K562 (cell line): ENCODE data around the gene PKLR. TPM values are rescaled to one million over a fixed set of nuclear protein-coding genes. Genes with fewer than 3 reads are reported as not detected.

Experiments
- ATAC-seq: fragments of 200-7000 bp; cut with Tn5 transposase; 3 replicates; pipeline ENCODE4 v1.9.1; 2020; ENCODE audit warnings: moderate library complexity
- BruUV-seq: library from RNA; stranded (reverse); fragments of 400-500 nt; replicated peaks from 2 replicates; lab custom pipeline; 2021; lab: Mats Ljungman, UMichigan
- CTCF ChIA-PET: fragments of 300-600 bp; formaldehyde crosslinking; extraction: SDS; loops from one replicate; lab custom pipeline; 2021; ENCODE audit warnings: low intra/inter-chr PET ratio; lab: Yijun Ruan, JAX
- POLR2A ChIA-PET: fragments of 300-600, 350-650 bp; sonication (Branson Sonifier 250); formaldehyde crosslinking; extraction: SDS; loops from one replicate; lab custom pipeline; 2021; ENCODE audit warnings: antibody characterized with exemption, inconsistent platforms; lab: Yijun Ruan, JAX
- DNase-seq, 4 experiments: peaks; one replicate each; pipeline versions ENCODE4 v3.0.0 to v3.0.0-alpha.2; 2011 to 2018; ENCODE audit warnings: low spot score in 3 of 4, mixed read lengths in 3 of 4; ENCODE audit errors: extremely low read depth in 1 of 4
- FAIRE-seq: peaks from 2 replicates; lab custom pipeline; 2011; peaks lifted over from hg19 to GRCh38; lab: Jason Lieb, UNC
- H2AFZ ChIP-seq: 2 replicates; pipeline ENCODE4 v1.6.0; 2011; ENCODE audit warnings: low read depth, low read length, control low read depth, inconsistent platforms
- H3K27ac ChIP-seq: fragments of 200-600 bp; 3 replicates; pipeline ENCODE4 v1.8.0; 2011; ENCODE audit warnings: low read depth, mild to moderate bottlenecking, control low read depth, inconsistent platforms, low read length, moderate library complexity, mixed read lengths; ENCODE audit errors: extremely low read depth
- H3K27me3 ChIP-seq, 2 experiments: fragments of 300-600 bp in 1 of 2; 2 replicates in 1 of 2; 3 replicates in 1 of 2; pipeline versions ENCODE4 v1.6.0 to v1.8.0; 2011; ENCODE audit warnings: inconsistent platforms in 2 of 2, low read length in 2 of 2, mild to moderate bottlenecking in 1 of 2, mixed read lengths in 1 of 2, moderate library complexity in 1 of 2; ENCODE audit not compliant: control insufficient read depth in 2 of 2, insufficient read depth in 2 of 2
- H3K36me3 ChIP-seq: fragments of 300-600 bp; 3 replicates; pipeline ENCODE4 v1.8.0; 2011; ENCODE audit warnings: mild to moderate bottlenecking, low read length, inconsistent platforms; ENCODE audit not compliant: control insufficient read depth, insufficient read depth
- H3K4me1 ChIP-seq, 2 experiments: fragments of 200-600 bp in 1 of 2; replicated peaks in 1 of 2; 2 replicates in 1 of 2; 3 replicates in 1 of 2; pipeline versions ENCODE4 v1.5.1 to v1.8.0; 2011; ENCODE audit warnings: inconsistent platforms in 2 of 2, low read length in 2 of 2, mild to moderate bottlenecking in 1 of 2, mixed read lengths in 1 of 2, moderate library complexity in 1 of 2; ENCODE audit not compliant: control insufficient read depth in 2 of 2, insufficient read depth in 2 of 2
- H3K4me2 ChIP-seq: 2 replicates; pipeline ENCODE4 v1.6.1; 2011; ENCODE audit warnings: low read length, control low read depth, inconsistent platforms, mixed read lengths; ENCODE audit not compliant: insufficient read depth
- H3K4me3 ChIP-seq: fragments of 200-600 bp; sonication (generic), shearing (Covaris generic); 2 replicates; pipeline ENCODE4 v1.5.1; 2016; ENCODE audit warnings: control low read depth, inconsistent platforms
- H3K79me2 ChIP-seq: fragments of 200-600 bp; 3 replicates; pipeline ENCODE4 v1.8.0; 2011; ENCODE audit warnings: low read length, inconsistent platforms; ENCODE audit not compliant: control insufficient read depth, insufficient read depth
- H3K9ac ChIP-seq, 2 experiments: 2 replicates each; pipeline versions ENCODE4 v1.6.0 to v1.6.1; 2011; ENCODE audit warnings: low read depth in 2 of 2, low read length in 2 of 2, control low read depth in 1 of 2, inconsistent platforms in 1 of 2, mild to moderate bottlenecking in 1 of 2, mixed read lengths in 1 of 2; ENCODE audit not compliant: insufficient read depth in 1 of 2
- H3K9me1 ChIP-seq: one replicate; pipeline ENCODE4 v1.6.0; 2011; ENCODE audit warnings: inconsistent platforms, mild to moderate bottlenecking, low read length, moderate library complexity; ENCODE audit not compliant: control insufficient read depth, insufficient read depth
- H3K9me3 ChIP-seq: replicated peaks from 2 replicates; pipeline ENCODE4 v1.5.1; 2011; ENCODE audit warnings: low read depth, low read length, inconsistent platforms; ENCODE audit not compliant: control insufficient read depth, insufficient read depth
- H4K20me1 ChIP-seq: replicated peaks from 2 replicates; pipeline ENCODE4 v1.6.1; 2011; ENCODE audit warnings: low read length, inconsistent platforms, mixed read lengths; ENCODE audit not compliant: control insufficient read depth, insufficient read depth
- GATAD2B ChIP-seq: fragments of 450-650 bp; IDR thresholded peaks from 2 replicates; pipeline ENCODE4 v1.6.1; 2017; ENCODE audit warnings: mild to moderate bottlenecking, borderline replicate concordance
- MEIS2 ChIP-seq: fragments of 450-650 bp; IDR thresholded peaks from 2 replicates; pipeline ENCODE4 v1.6.1; 2014; ENCODE audit warnings: mild to moderate bottlenecking; ENCODE audit not compliant: partially characterized antibody
- PHB ChIP-seq: fragments of 250-450 bp; sonication (Bioruptor Pico); IDR thresholded peaks from 2 replicates; pipeline ENCODE4 v1.5.0; 2021
- RBFOX2 ChIP-seq: fragments of 200-400 bp; formaldehyde crosslinking; IDR thresholded peaks from 2 replicates; pipeline ENCODE4 v1.6.1; 2017; ENCODE audit warnings: low read depth, mild to moderate bottlenecking, low read length, moderate library complexity
- RBM22 ChIP-seq: fragments of 200-400 bp; formaldehyde crosslinking; IDR thresholded peaks from 2 replicates; pipeline ENCODE4 v1.6.1; 2018; ENCODE audit warnings: low read length, low read depth; ENCODE audit not compliant: poor library complexity, severe bottlenecking
- RBM25 ChIP-seq: fragments of 200-400 bp; formaldehyde crosslinking; IDR thresholded peaks from 2 replicates; pipeline ENCODE4 v1.6.1; 2018; ENCODE audit warnings: low read length, low read depth, moderate library complexity; ENCODE audit not compliant: severe bottlenecking
- SOX6 ChIP-seq: fragments of 450-650 bp; IDR thresholded peaks from 2 replicates; pipeline ENCODE4 v1.6.1; 2014; ENCODE audit warnings: mild to moderate bottlenecking
- STAT5B ChIP-seq: fragments of 250-450 bp; sonication (Bioruptor Pico); IDR thresholded peaks from 2 replicates; pipeline ENCODE4 v1.8.0; 2021; ENCODE audit warnings: mild to moderate bottlenecking, inconsistent platforms
- TAF7 ChIP-seq: fragments of 450-650 bp; IDR thresholded peaks from 2 replicates; pipeline ENCODE4 v1.6.1; 2016; ENCODE audit warnings: missing genetic modification characterization, missing compliant biosample characterization
- TCF15 ChIP-seq: fragments of 250-450 bp; sonication (Bioruptor Pico); IDR thresholded peaks from 2 replicates; pipeline ENCODE4 v1.8.0; 2022; ENCODE audit warnings: moderate library complexity, mild to moderate bottlenecking, inconsistent platforms
- TEAD1 ChIP-seq, 2 experiments: fragments of 450-650 bp in 1 of 2; sonication (generic) in 1 of 2; formaldehyde crosslinking; IDR thresholded peaks; 2 replicates each; pipeline versions ENCODE4 v1.4.0 to v1.8.0; 2020 to 2022; ENCODE audit warnings: mild to moderate bottlenecking in 2 of 2, missing genetic modification reagents in 1 of 2
- TGIF2 ChIP-seq: sonication (generic); formaldehyde crosslinking; IDR thresholded peaks from 2 replicates; pipeline ENCODE4 v1.8.1; 2022; ENCODE audit warnings: mild to moderate bottlenecking, missing genetic modification reagents, moderate library complexity
- WHSC1 ChIP-seq: IDR thresholded peaks from one replicate; pipeline ENCODE4 v1.6.1; 2012; ENCODE audit warnings: low read length, control low read depth, inconsistent platforms
- ZNF174 ChIP-seq: fragments of 250-450 bp; sonication (Bioruptor Pico); IDR thresholded peaks from 2 replicates; pipeline ENCODE4 v1.4.0; 2020; ENCODE audit warnings: mild to moderate bottlenecking
- ZNF384 ChIP-seq: IDR thresholded peaks from 2 replicates; pipeline ENCODE4 v1.6.1; 2012; ENCODE audit warnings: low read depth, low read length, improper control_type of control experiment
- ZNF444 ChIP-seq: fragments of 250-450 bp; sonication (Bioruptor Pico); IDR thresholded peaks from 2 replicates; pipeline ENCODE4 v1.4.0; 2020; ENCODE audit warnings: mild to moderate bottlenecking, moderate library complexity
- WGBS: fragments of 100-300 bp; shearing (Covaris generic); methylation state at CpG from one replicate; pipeline ENCODE4 v1.1.6; 2016; ENCODE audit warnings: low coverage, mixed read lengths; ENCODE audit not compliant: insufficient coverage; ENCODE audit errors: missing lambda C conversion rate; 5-methylcytosine and 5-hydroxymethylcytosine counted together
- in situ Hi-C: fragments of 300-500 bp; cut with MboI; formaldehyde crosslinking; loops from 4 replicates; pipeline ENCODE4 v1.15.0; 2018; ENCODE audit warnings: inconsistent platforms, mixed read lengths
- intact Hi-C: fragments of 100-400 bp; cut with micrococcal nuclease; formaldehyde crosslinking; loops from 2 replicates; pipeline ENCODE4 v1.14.2; 2022
- polyA plus RNA-seq, 8 experiments: library from polyadenylated mRNA; depleted of rRNA in 4 of 8; stranded (reverse) in 5 of 8; unstranded in 3 of 8; fragments of >200 nt; fragmentation: Nextera tagmentation in 2 of 8; fragmentation: Illumina TruSeq in 1 of 8; extraction: Ambion mirVana in 2 of 8; extraction: Trizol in 1 of 8; gene quantifications; 2 replicates each; pipeline versions ENCODE4 v1.2.1 to v1.2.3, GENCODE V29; 2011 to 2014; ENCODE audit warnings: inconsistent platforms in 1 of 8, missing spikeins in 1 of 8
- total RNA-seq, 7 experiments: library from RNA; depleted of rRNA in 6 of 7; stranded (reverse); fragments of >200 nt in 6 of 7; fragmentation: Illumina TruSeq in 2 of 7; extraction: Trizol in 2 of 7; gene quantifications; 2 replicates each; pipeline versions ENCODE4 v1.2.1 to v1.2.3, GENCODE V29; 2011 to 2021; ENCODE audit warnings: low replicate concordance in 1 of 7
- TF ChIP-seq, protein P1 (sequence below): fragments of 250-450 bp; sonication (Bioruptor Pico); IDR thresholded peaks from 2 replicates; pipeline ENCODE4 v1.8.0; 2021; ENCODE audit warnings: mild to moderate bottlenecking, moderate library complexity

PKLR gene
- total and polyA plus RNA-seq, 9 of the 15 experiments (the other 6 are each of a cell fraction or from before 2014, with no cell fraction given): 10.7 to 78.4 (median 38.2) TPM

DNA sequence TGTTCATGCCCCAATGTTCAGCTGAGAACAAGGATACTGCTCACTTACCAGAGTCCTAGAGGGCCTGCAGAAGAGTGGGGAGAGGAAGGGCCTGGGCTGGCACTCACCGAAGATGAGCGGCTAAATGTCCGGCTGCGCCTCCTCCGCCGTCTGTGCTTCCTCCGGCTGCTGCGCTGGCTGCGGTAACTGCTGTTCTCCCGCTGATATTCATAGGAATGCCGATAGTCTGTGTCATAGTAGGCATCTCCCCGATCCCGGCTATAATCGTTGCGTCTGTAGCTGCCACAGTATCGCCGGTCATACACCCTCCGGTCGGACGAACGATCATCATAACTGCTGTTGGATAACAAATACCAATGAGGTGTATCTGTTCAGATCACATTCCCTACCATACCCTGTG lies 31.9 kb downstream of the PKLR start:
- 95% methylated on average over 21 of the region's 21 CpGs for WGBS
- ChIA-PET POLR2A (no interaction called here), CTCF (no interaction called here)
- Histone ChIP-seq H3K4me3 (no peak overlapping the region), H3K9ac (peak overlapping the region in 1 of 2 experiments; percentile 52; a peak in 1 of 4 replicates), H3K9me1 (peaks cover 3% of the 10 kb centered on the region), H2AFZ (no peak overlapping the region), H3K27ac (no peak overlapping the region), H3K79me2 (peaks cover 48% of the 10 kb centered on the region), H3K27me3 (no peaks in the 10 kb centered on the region), H3K4me1 (peaks cover 5 to 12% of the 10 kb centered on the region in 2 experiments; a peak in 4 of 5 replicates), H3K36me3 (peaks cover 81% of the 10 kb centered on the region), H3K9me3 (no peaks in the 10 kb centered on the region), H3K4me2 (no peak overlapping the region), H4K20me1 (no peaks in the 10 kb centered on the region; the same call in 1 of the 2 replicates)
- intact Hi-C loops (no loop called here), in situ Hi-C loops (no loop called here)
- ATAC-seq: no peak
- no TSS peak for BruUV-seq
- FAIRE-seq: no peak
- no peak for DNase-seq
- TF ChIP-seq GATAD2B (no peak), RBFOX2 (peak; percentile 33; the same call in 1 of the 2 replicates)

DNA sequence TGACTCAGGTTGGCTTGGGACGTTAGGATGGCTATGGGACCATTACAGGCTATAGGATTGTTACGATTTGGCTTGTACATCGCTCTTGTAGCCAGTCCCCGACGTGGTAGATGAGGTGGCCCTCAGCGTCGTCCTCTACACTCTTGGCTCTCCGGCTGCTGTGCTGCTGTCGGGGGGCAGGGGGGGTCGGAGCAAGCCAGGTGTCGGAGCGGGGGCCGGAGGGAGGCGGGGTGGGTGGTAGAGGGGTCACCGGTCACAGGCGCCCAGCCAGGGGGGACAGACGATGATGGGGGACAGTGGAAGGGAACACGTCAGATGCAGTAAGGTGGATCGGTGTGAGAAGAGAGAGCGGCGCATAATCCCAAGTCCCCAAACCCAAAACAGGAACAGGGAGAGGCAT lies 32.6 kb downstream of the PKLR start:
- intact Hi-C loops: no loop called here
- in situ Hi-C loops: no loop called here
- Histone ChIP-seq H3K9me1 (peaks cover 3% of the 10 kb centered on the region), H3K4me2 (no peak overlapping the region), H3K9ac (no peak overlapping the region), H3K79me2 (peaks cover 44% of the 10 kb centered on the region), H4K20me1 (no peaks in the 10 kb centered on the region; the same call in 1 of the 2 replicates), H3K4me3 (no peak overlapping the region), H3K27me3 (no peaks in the 10 kb centered on the region), H2AFZ (no peak overlapping the region), H3K36me3 (peaks cover 88% of the 10 kb centered on the region), H3K9me3 (no peaks in the 10 kb centered on the region), H3K4me1 (peaks cover 5% of the 10 kb centered on the region in 2 experiments; a peak in 4 of 5 replicates), H3K27ac (no peak overlapping the region)
- DNase-seq: no peak
- FAIRE-seq: no peak
- WGBS: 95% methylated on average over 7 of the region's 21 CpGs
- CTCF ChIA-PET: no interaction called here
- POLR2A ChIA-PET: no interaction called here
- ATAC-seq: no peak
- no TSS peak for BruUV-seq
- no peak for TF ChIP-seq RBM22
- no peak for TF ChIP-seq MEIS2
- TF ChIP-seq SOX6: no peak
- no peak for TF ChIP-seq WHSC1
- TF ChIP-seq RBM25: no peak
- TF ChIP-seq ZNF444 (CRISPR knock-in tag): no peak
- no peak for TF ChIP-seq TCF15 (CRISPR knock-in tag)
- no peak for TF ChIP-seq ZNF384
- no peak for TF ChIP-seq STAT5B (CRISPR knock-in tag)
- no peak for TF ChIP-seq TAF7 (tag)
- no peak for TF ChIP-seq TEAD1 (CRISPR knock-in tag; IDR thresholded peaks at IDR 0.05)
- TF ChIP-seq, protein P1, sequence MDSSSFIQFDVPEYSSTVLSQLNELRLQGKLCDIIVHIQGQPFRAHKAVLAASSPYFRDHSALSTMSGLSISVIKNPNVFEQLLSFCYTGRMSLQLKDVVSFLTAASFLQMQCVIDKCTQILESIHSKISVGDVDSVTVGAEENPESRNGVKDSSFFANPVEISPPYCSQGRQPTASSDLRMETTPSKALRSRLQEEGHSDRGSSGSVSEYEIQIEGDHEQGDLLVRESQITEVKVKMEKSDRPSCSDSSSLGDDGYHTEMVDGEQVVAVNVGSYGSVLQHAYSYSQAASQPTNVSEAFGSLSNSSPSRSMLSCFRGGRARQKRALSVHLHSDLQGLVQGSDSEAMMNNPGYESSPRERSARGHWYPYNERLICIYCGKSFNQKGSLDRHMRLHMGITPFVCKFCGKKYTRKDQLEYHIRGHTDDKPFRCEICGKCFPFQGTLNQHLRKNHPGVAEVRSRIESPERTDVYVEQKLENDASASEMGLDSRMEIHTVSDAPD (CRISPR knock-in tag): no peak
- no peak for TF ChIP-seq ZNF174 (CRISPR knock-in tag)
- no peak for TF ChIP-seq PHB (CRISPR knock-in tag)
- no peak for TF ChIP-seq TGIF2 (CRISPR knock-in tag)
